Anterior cingulate cortex (tissue), 58 donors: ENCODE measurements around the gene GFAP.

Experiments
- DNase-seq, 58 donors: peaks; one replicate each; lab custom pipeline; 2025; lab: John Stamatoyannopoulos, UW

GFAP gene

GRCh38 chr17:44932096-44932786 lies 16.9 kb upstream of the GFAP start:
- DNase-seq: no peak

DNA sequence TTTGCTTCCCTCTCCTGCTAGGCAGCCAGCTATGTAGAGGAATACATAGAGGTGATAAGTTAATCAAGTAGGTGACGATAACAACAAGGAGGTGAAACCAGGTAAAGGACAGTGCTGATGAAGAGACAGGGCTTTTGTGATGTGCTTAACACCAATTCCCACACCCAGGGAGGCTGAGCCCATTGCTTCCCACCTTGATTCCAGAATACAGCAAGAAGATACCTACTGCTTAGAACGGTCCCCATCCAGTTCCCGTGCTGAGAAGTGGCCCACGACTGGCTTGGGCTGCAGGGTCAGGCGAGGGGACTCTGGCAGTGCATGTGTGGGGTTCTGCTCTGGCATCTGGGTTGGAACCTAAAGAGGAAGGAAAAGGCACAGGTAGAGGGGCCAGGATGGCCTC lies 16.1 kb upstream of the GFAP start:
- DNase-seq: no peak

GRCh38 chr17:44930667-44931066 lies 15.4 kb upstream of the GFAP start:
- DNase-seq: no peak

DNA sequence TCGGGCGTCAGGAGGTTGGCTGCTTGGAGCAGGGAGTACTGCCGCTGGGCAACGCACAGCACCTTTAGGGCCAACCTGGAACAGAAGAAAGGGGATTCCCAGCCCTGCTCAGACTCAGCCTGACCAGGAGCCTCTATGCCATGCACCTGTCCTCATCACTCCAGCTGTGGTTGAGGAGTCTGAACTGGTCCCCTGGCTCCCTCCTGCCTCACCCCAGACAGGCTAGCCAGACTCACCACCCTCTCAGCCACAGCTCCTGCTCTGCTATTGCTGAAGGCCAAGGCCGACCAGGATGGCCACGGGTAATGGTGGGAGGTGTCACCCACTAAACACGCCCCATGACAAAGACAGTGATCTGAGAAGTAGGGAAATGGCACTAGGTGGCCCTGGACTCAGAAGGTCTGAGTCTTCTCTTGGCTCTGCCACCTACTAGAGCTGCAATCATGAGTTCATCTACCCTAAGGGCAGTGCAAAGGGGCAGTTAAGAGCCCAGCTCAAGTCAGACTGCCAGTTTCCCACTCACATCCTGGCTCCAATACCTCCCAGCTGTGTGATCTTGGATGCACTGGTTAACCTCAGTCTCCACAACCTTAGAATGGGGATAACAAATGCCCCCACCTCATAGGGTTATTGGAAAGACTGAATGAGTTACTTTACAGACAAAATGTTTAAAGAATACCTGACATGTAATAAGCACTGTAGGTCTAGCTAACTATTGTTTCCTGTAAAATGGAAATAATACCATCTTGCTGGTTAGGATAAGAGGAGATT lies 13.8 kb upstream of the GFAP start:
- no peak for DNase-seq

DNA sequence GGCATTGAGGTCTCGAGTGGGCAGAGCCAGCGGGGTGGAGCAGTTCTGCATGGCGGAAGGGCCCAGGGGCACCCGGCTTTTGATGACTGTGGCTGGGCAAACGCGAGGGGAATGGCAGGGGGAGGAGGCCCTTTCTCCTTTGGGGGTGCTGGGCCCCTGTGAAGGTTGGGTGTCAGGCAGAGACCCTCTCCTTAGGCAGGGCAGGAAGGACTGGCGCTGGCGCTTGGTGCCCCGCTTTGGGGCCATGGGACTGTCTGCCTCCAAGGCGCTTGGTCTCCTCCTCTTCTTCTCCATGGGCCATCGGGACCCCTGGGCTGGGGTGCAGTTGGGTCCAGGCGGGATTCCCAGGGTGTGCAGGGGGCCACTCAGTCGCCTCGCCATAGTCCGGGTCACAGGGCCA lies 12.8 kb upstream of the GFAP start:
- DNase-seq: no peak

GRCh38 chr17:44927696-44928095 lies 12.4 kb upstream of the GFAP start:
- no peak for DNase-seq

- DNase-seq: no peak
These were observed 11.7 kb upstream of the GFAP start for GRCh38 chr17:44926821-44927525.

DNA sequence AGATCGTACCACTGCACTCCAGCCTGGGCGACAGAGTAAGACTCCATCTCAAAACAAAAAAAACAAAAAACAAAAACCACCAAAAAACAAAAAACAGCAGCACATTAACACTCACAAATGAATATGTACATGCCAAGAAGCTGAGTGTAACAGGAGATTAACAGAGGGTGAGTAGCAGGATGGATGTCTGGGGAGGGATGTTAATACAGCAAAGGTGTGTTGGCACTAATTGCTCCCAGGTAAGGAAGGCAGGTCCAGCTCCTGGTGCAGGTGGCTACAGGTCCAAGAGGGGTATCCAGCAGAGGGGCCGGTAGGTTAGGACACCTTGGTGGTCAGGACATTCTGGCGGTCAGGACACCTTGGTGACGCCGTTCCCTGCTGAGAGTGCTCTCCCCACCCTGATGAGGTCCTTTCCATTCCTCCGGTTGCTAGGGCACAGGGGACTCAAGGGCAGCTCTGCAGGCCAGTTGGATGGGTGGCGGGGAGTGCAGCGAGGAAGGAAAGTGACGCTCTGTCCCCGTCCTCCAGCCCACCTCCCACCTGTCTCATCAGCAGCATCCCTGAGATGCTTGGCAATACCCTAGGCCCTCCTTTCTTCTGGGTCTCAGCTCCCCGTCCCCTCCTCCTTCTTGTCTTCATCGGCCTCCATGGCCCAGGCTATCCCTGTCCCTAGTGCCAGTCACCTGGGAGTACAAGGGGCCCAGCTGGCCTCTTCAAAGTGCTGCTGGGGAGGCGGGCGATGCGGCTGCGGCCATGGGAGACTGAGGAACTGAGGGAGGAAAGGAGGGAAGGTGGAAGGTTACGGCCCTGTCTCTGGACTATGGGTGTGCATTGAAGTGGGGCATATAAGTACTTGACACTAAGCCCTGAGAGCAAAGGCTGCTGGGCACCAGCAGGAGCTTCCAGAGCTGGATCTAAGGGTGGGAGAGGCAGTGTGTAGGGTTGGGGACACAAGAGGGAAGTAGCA lies 10.7 kb upstream of the GFAP start:
- DNase-seq: no peak

- no peak for DNase-seq
These were observed 8.8 kb upstream of the GFAP start for GRCh38 chr17:44924107-44924544.

- no peak for DNase-seq
These were observed 7.6 kb upstream of the GFAP start for GRCh38 chr17:44922746-44923470.

GRCh38 chr17:44922136-44922535 lies 6.8 kb upstream of the GFAP start:
- DNase-seq: no peak

GRCh38 chr17:44921122-44921882 lies 6.0 kb upstream of the GFAP start:
- no peak for DNase-seq

DNA sequence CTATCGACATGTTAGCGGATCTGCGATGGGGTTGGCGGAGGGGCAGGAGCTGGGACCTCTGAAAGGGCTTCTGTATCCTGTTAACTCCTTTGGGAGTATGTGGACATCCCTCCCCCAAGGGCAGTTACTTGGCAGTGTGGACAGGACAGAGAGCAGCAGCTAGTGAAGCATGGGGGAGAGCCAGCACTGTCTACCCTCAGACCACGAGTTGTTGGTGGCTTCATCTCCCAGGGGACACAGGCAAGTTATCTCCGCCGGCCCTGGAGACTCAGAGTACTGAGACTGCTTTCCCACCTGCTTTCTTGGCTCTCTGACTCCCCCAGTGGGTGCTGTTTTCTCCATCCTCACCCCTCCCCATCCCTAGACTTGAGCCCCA lies 5.3 kb upstream of the GFAP start:
- no peak for DNase-seq

DNA sequence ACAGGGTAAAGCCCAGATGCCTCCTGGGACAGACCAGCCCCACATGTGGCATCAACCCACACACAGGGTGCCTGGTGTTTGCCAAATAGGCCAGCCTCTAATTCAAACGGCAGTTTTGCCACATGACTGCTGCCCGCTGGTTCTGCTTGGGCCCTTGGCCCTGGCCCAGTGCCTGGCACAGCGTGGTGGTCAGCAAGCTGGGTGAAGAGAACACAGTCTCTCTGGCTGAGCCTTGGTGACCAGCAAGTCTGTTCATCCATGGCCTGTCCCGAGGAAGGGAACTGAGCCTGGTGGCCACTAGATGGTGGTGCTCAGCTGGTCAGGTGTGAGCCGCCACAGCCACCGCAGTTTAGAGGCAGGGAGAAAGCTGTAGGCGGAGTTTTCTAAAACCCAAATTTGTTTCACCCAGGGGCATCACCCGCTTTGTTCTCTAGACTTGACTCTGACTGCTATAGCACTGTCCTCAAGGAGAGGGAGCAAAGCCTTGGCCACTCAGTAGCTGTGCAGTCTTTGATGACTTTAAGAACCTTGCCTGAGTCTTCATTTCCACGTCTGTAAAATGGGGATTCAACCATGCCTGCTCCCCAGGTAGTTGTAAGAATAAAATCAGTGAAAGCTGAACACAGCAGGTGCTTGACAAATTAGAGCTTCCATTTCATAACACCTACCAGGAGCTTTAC lies 4.7 kb upstream of the GFAP start:
- peak in 56 of 58 donors; percentile 27 to 90 (median 74) for DNase-seq

DNA sequence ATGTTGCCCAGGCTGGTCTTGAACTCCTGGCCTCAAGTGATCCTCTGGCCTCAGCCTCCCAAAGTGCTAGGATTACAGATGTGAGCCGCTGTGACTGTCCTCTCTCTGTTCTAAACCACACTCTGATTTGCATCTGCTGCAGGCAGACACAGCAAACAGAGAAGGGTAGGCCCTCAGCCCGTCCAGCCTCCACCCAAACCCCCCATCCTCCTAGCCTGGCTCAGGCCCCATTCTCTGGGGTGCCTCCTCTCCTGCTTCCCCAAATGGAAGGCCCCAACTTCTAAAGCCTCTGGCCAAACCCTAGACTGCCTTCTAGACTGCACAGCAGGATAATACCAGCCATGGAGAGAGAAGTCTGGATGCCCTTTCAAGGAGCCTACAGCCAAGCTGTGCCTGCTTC lies 4.1 kb upstream of the GFAP start:
- no peak for DNase-seq

DNA sequence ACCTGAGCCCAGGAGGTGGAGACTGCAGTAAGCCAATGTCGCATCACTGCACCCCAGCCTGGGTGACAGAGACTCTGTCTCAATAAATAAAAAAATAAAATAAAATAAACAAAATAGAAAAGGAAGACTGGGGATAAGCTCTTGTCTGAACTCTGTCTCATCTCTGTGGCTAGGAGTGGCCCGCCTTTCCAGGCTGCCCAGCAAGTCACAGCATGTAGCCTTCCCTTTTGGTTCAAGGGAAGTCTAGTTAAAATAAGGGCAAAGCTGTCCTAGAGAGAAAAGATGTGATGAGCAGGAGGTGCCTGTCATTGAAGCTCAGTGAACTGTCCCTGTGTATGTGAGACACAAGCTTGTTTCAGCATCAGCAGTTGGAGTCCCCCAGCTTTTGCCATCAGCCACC lies 2.7 kb upstream of the GFAP start:
- no peak for DNase-seq

DNA sequence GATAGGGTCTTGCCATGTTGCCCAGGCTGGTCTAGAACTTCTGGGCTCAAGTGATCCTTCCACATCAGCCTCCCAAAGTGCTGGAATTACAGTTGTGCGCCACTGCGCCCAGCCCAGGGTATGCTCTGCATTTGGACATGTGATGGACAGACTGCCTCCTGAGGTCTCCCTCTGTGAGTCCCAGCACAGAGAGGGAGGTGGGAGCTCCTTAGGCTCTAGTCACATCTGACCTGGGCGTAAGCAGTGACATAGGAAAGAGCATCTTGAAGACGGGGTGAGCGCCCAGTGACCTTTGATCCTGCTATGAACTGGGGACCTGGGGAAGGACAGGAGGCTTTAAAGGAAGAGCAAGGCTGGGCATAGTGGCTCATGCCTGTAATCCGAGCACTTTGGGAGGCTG lies 2.2 kb upstream of the GFAP start:
- DNase-seq: no peak

DNA sequence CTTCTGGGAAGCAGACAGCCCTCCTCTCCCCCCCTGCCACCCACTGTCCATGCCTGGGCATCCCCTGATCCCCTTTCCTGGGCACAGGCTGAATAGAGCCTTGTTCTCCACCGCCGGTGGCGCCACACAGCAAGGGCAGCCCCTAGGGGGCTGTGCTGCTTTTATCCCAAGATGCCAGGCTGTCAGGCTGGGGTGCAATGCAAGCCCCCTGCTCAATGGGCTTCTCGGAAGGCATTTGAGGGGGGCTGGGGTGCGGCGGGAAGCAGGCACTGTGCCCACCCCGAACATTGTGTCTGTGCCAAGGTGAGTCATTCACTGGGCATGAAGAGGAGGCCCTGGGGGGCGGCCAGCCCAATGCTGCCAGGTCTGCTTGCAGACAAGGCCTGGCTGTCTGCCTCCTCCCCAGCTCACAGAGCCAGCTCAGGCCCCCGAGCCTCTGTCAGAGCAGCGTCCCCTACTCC lies 1.5 kb upstream of the GFAP start:
- DNase-seq: peak in 55 of 58 donors; percentile 17 to 95 (median 79)
